Measurements from ENCODE around the gene PI4KB. TPM values are rescaled to one million over a fixed set of nuclear protein-coding genes. Genes with fewer than 3 reads are reported as not detected.

The PI4KB gene
- polyA plus RNA-seq, 1 donor from 2014 or later = 22.8 TPM

GRCh38 chr1:151289991-151290708, 37.1 kb downstream of the PI4KB start:
- Histone ChIP-seq H3K4me2 (ENCODE audit: low read length) (no peak overlapping the region), H3K9me3 (ENCODE audit: low read length) (no peaks in the 10 kb centered on the region), H3K27ac (ENCODE audit: low read length) (no peak overlapping the region), H3K4me3 (ENCODE audit: low read length) (no peak overlapping the region), H3K9ac (ENCODE audit: low read length) (no peak overlapping the region), H3K79me2 (replicated peaks; ENCODE audit: insufficient read depth, low read length) (no peaks in the 10 kb centered on the region), H4K20me1 (ENCODE audit: insufficient read depth) (no peaks in the 10 kb centered on the region), H3K36me3 (ENCODE audit: insufficient read depth, low read length) (peaks cover 11% of the 10 kb centered on the region), H3K27me3 (ENCODE audit: insufficient read depth, low read depth, low read length) (no peaks in the 10 kb centered on the region), H3K9me2 (ENCODE audit: insufficient read depth, low read length) (no peaks in the 10 kb centered on the region), H3F3A (ENCODE audit: insufficient read depth, low read length, poor library complexity, severe bottlenecking) (no peaks in the 10 kb centered on the region), H2AFZ (ENCODE audit: low read depth, low read length) (no peak overlapping the region)
- TF ChIP-seq REST (IDR thresholded peaks at IDR 0.05; ENCODE audit: borderline replicate concordance) (no peak), TAF1 (IDR thresholded peaks at IDR 0.05; ENCODE audit: low read depth) (no peak), POLR2AphosphoS5 (IDR thresholded peaks at IDR 0.05) (no peak), MXI1 (conservative IDR thresholded peaks at IDR 0.05; ENCODE audit: poor library complexity, severe bottlenecking) (no peak), SMC3 (conservative IDR thresholded peaks at IDR 0.05; ENCODE audit: poor library complexity) (no peak), EZH2 (IDR thresholded peaks at IDR 0.05; ENCODE audit: borderline replicate concordance, insufficient read depth, low read length, poor library complexity, severe bottlenecking) (no peak), CTCF (IDR thresholded peaks at IDR 0.05; ENCODE audit: poor library complexity, severe bottlenecking) (no peak), RAD21 (conservative IDR thresholded peaks at IDR 0.05) (no peak), EP300 (conservative IDR thresholded peaks at IDR 0.05; ENCODE audit: poor library complexity, severe bottlenecking) (no peak)

- H3K9ac ChIP-seq (ENCODE audit: low read length) = no peak overlapping the region
Measured at GRCh38 chr1:151289080-151289935, 37.9 kb downstream of the PI4KB start.

More at GRCh38 chr1:151289080-151289935, 37.9 kb downstream of the PI4KB start:
- Histone ChIP-seq H3K27me3 (ENCODE audit: insufficient read depth, low read depth, low read length) (no peaks in the 10 kb centered on the region), H3F3A (ENCODE audit: insufficient read depth, low read length, poor library complexity, severe bottlenecking) (no peaks in the 10 kb centered on the region), H3K4me2 (ENCODE audit: low read length) (no peak overlapping the region), H3K79me2 (replicated peaks; ENCODE audit: insufficient read depth, low read length) (no peaks in the 10 kb centered on the region), H3K9me3 (ENCODE audit: low read length) (no peaks in the 10 kb centered on the region), H3K36me3 (ENCODE audit: insufficient read depth, low read length) (peaks cover 11% of the 10 kb centered on the region), H3K27ac (ENCODE audit: low read length) (no peak overlapping the region), H3K4me3 (ENCODE audit: low read length) (no peak overlapping the region), H2AFZ (ENCODE audit: low read depth, low read length) (no peak overlapping the region), H4K20me1 (ENCODE audit: insufficient read depth) (no peaks in the 10 kb centered on the region), H3K9me2 (ENCODE audit: insufficient read depth, low read length) (no peaks in the 10 kb centered on the region)
- TF ChIP-seq POLR2AphosphoS5 (IDR thresholded peaks at IDR 0.05) (no peak), MXI1 (conservative IDR thresholded peaks at IDR 0.05; ENCODE audit: poor library complexity, severe bottlenecking) (no peak), EZH2 (IDR thresholded peaks at IDR 0.05; ENCODE audit: borderline replicate concordance, insufficient read depth, low read length, poor library complexity, severe bottlenecking) (no peak), REST (IDR thresholded peaks at IDR 0.05; ENCODE audit: borderline replicate concordance) (no peak), RAD21 (conservative IDR thresholded peaks at IDR 0.05) (no peak)

Data from neural cell (in vitro differentiated cells).